ENCODE results near the gene DSCAM. TPM values are rescaled to one million over a fixed set of nuclear protein-coding genes. Genes with fewer than 3 reads are reported as not detected.

Gene DSCAM
- total RNA-seq, 4 donors from 2014 or later: 0.17 TPM; not detected in 3

DNA sequence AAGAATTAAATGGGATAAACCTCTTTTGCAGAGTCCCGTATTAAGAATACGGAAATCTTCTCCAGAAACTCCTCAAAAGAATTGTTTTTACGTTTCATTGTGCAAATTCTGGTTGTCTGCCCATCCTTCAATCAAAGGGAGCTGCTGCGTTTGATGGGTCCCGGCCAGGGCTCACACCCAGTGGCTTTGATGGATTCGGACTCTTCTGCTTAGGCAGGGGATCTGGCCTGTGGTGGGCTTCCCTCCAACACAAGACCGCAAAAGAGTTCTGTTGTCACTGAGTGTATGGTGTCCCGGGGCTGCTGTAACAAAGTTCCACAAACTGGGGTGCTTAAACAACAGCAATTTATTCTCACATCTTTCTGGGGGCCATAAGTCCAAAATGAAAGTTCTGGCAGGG lies 577.7 kb downstream of the DSCAM start:
- TF ChIP-seq, protein P1, sequence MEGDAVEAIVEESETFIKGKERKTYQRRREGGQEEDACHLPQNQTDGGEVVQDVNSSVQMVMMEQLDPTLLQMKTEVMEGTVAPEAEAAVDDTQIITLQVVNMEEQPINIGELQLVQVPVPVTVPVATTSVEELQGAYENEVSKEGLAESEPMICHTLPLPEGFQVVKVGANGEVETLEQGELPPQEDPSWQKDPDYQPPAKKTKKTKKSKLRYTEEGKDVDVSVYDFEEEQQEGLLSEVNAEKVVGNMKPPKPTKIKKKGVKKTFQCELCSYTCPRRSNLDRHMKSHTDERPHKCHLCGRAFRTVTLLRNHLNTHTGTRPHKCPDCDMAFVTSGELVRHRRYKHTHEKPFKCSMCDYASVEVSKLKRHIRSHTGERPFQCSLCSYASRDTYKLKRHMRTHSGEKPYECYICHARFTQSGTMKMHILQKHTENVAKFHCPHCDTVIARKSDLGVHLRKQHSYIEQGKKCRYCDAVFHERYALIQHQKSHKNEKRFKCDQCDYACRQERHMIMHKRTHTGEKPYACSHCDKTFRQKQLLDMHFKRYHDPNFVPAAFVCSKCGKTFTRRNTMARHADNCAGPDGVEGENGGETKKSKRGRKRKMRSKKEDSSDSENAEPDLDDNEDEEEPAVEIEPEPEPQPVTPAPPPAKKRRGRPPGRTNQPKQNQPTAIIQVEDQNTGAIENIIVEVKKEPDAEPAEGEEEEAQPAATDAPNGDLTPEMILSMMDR (IDR thresholded peaks at IDR 0.05; ENCODE audit: low read depth): no peak

DNA sequence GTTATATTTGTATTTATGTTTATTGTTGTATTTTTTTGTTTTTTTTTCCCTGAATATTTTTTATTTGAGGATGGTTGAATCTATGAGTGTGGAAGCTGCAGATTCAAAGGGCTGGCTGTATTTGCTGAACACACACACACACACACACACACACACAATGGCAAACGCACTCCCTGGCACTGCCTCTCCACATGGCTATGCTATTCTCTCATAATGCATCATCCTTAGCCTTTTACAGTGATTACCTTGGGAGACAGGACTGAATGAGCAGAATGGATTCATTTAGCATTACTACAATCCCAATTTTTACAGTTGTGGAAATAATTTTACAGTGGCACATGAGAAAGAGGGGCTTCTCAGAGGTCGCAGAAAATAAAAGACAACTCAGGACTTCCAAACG lies 589.6 kb downstream of the DSCAM start:
- TF ChIP-seq, protein P1 (IDR thresholded peaks at IDR 0.05; ENCODE audit: low read depth): no peak

DNA sequence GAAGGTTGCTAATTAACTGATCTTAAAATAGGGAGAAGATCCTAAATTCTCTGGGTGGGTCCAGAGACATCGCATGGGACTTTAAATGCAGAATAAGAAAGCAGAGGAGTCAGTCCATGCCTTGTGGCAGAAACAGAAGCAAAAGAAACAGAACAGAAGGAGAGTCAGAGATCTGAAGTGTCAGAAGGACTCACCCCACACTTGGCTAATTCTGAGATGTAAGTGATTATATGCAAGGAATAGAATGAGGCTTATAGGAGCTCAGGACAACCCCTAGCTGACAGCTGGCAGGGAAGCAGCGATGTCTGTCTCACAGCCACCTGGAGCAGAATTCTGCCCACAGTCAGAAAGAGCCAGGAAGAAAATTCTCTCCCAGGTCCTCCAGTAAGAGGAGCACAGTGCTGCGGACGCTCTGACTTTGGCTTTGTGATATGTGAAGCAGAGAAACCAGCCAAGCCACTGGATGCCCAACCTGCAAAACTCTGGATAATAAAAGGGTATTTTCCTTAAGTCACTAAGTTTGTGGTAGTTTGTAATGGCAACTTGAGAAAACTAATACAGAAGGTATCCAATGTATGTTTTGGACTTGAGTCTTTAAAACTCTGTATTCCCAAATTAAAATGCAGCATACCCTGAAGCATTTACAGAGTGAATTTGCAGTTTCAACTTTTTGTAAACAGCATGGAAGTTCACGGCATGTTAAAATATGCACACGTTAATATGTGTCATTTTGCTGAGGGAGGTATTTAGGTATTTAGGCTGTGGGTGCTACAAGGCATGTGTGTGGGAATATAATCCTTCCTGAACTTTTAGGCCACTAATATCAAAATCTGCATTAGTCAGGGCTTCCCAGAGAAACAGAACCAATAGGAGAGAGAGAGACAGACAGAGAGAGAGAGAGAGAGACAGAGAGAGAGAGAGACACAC lies 591.2 kb downstream of the DSCAM start:
- TF ChIP-seq, protein P1 (IDR thresholded peaks at IDR 0.05; ENCODE audit: low read depth): no peak

DNA sequence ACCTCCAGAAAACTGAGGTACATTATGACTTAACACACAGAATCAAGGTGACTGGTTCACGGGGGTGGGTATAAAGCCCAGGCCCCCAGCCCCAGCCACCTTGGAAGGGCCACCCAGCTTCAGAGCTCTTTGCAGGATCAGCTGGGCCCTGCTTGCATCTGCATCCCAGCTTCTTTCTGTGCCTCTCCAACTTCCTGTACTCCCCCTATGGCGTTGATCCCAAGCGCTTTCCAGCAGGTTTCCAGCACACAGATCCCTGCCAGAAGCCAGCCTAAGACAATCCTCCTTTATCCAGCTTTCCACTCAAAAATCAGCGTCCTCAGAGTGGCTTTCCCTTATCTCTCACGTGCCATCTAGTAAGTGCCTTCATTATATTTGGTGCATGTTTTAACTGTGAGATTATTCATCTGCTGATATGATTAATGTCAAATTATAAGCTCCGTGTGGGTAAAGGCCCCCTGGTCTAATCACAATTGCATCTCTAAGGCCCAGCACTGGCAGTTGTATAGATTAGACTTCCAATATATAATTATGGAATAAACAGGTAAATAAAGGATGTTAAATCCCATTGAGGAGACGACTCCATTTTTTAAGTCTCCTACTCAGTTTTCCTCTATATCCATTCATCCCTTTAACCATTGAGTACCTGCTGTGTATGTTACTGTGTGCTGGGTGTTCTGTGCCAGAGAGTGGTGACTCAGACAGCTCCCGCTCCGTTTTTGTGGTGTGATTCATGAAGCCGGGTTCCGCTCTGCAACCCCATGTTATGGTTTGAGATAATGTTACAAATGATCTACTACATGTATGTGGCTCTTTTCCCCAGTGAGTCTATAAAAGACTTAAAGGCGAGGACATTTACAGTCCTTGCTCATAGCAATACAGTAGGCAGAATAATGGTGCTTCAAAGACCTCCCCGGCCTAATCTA lies 592.2 kb downstream of the DSCAM start:
- TF ChIP-seq, protein P1 (IDR thresholded peaks at IDR 0.05; ENCODE audit: low read depth): no peak

DNA sequence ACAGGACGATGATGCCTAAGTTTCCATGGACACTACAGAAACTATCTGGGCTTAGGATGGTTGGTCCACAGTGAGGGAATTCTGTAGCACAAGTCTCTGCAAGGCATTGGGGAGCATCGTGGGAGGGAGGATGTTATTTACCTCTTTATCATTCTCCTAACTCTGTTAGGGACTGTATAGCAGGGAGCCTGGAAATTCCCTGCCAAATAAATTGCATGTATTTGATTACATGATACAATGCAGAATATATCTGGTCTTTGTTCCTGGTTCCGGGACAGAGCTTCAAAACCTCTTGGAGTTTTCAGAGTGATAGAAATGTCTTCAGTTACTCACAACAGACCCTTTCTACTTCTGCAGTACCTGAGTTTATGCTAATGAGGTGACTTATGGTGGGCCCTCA lies 593.8 kb downstream of the DSCAM start:
- TF ChIP-seq, protein P1 (IDR thresholded peaks at IDR 0.05; ENCODE audit: low read depth): no peak

DNA sequence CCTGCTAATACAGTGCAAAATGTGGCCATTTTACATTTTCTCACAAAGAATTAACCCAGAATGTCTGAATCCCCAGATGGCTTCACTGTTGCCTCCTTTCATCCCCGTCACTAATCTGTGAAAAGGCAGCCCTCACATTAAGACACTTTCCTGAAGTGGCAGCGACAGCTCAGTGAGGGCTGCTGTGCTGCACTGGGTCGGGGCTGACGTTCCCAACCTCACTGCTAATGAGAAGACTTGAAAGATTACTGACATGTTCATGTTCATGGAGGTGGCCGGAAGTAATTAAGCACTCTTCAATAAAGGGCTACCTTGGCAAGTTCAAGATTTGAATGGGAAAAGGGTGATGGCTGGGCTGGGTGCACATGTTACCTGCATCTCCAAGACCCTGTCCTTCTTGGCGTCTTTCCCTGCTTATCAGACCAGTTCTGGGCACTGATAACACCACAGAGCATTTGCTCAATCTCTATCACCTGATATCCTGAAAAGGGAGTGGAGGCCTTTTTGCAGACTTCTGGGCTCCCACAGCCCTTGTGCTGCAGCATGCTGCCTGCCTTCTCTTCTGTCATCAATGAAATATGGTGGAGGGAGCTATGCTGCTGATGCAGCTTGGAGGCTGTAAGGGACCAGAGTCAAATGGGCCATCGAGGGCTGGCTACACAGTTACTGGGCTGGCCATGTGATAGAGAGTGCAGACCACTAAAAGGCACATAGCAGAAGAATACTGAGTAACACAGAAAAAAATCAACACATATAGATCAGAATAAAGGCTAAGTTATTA lies 596.3 kb downstream of the DSCAM start:
- TF ChIP-seq, protein P1 (IDR thresholded peaks at IDR 0.05; ENCODE audit: low read depth): no peak
